ENCODE results near the gene RMND5A.

The RMND5A gene

DNA sequence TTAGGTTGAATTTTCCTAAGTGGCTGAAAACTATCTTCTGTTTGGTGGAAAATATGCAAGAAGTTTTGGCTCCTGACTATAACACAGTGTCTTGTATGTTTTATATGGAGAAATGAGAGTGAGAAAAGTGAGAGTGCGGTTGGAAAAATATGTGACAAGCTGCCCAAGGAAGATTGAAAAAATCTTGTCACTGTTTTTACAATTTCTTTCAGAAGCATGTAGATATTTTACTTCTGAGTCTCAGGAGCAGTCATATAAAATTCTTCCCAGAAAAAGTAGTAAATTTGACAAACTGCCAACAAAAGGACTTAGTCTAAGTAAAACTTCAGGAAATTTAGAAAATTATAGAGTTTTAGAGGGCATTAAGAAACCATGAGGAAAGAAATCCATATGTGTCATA lies 19.4 kb upstream of the RMND5A start:
- no peaks in the 10 kb centered on the region for H3K36me3 ChIP-seq (ENCODE audit: control insufficient read depth in 2 of 2, insufficient read depth in 1 of 2, low read length in 2 of 2)
- no peak overlapping the region for H3K4me3 ChIP-seq (ENCODE audit: low read depth, low read length)
- peaks cover 13% of the 10 kb centered on the region; the same call in 1 of the 2 replicates for H3K4me1 ChIP-seq (ENCODE audit: control insufficient read depth, insufficient read depth, low read length)
- H3K27ac ChIP-seq (ENCODE audit: extremely low read depth, low read depth, low read length) = no peak overlapping the region
- TF ChIP-seq ZNF302 (tag by site-specific recombination; IDR thresholded peaks at IDR 0.05; ENCODE audit: low read depth) = no peak
- TF ChIP-seq, protein P1, sequence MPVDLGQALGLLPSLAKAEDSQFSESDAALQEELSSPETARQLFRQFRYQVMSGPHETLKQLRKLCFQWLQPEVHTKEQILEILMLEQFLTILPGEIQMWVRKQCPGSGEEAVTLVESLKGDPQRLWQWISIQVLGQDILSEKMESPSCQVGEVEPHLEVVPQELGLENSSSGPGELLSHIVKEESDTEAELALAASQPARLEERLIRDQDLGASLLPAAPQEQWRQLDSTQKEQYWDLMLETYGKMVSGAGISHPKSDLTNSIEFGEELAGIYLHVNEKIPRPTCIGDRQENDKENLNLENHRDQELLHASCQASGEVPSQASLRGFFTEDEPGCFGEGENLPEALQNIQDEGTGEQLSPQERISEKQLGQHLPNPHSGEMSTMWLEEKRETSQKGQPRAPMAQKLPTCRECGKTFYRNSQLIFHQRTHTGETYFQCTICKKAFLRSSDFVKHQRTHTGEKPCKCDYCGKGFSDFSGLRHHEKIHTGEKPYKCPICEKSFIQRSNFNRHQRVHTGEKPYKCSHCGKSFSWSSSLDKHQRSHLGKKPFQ (tag by site-specific recombination; IDR thresholded peaks at IDR 0.05) = no peak
- TF ChIP-seq ZSCAN30 (tag by site-specific recombination; IDR thresholded peaks at IDR 0.05) = no peak
- TF ChIP-seq, protein P2, sequence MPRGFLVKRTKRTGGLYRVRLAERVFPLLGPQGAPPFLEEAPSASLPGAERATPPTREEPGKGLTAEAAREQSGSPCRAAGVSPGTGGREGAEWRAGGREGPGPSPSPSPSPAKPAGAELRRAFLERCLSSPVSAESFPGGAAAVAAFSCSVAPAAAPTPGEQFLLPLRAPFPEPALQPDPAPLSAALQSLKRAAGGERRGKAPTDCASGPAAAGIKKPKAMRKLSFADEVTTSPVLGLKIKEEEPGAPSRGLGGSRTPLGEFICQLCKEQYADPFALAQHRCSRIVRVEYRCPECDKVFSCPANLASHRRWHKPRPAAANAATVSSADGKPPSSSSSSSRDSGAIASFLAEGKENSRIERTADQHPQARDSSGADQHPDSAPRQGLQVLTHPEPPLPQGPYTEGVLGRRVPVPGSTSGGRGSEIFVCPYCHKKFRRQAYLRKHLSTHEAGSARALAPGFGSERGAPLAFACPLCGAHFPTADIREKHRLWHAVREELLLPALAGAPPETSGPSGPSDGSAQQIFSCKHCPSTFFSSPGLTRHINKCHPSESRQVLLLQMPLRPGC (tag by site-specific recombination; IDR thresholded peaks at IDR 0.05) = no peak
- TF ChIP-seq ZSCAN16 (tag by site-specific recombination; IDR thresholded peaks at IDR 0.05) = no peak
- no peak for TF ChIP-seq ZNF670 (tag by site-specific recombination; IDR thresholded peaks at IDR 0.05; ENCODE audit: low read depth)
- no peak for TF ChIP-seq ZNF433 (tag by site-specific recombination; IDR thresholded peaks at IDR 0.05; ENCODE audit: low read depth)
- TF ChIP-seq ZNF792 (tag by site-specific recombination; IDR thresholded peaks at IDR 0.05) = no peak
- TF ChIP-seq ZNF658 (tag by site-specific recombination; IDR thresholded peaks at IDR 0.05) = no peak
- TF ChIP-seq, protein P3, sequence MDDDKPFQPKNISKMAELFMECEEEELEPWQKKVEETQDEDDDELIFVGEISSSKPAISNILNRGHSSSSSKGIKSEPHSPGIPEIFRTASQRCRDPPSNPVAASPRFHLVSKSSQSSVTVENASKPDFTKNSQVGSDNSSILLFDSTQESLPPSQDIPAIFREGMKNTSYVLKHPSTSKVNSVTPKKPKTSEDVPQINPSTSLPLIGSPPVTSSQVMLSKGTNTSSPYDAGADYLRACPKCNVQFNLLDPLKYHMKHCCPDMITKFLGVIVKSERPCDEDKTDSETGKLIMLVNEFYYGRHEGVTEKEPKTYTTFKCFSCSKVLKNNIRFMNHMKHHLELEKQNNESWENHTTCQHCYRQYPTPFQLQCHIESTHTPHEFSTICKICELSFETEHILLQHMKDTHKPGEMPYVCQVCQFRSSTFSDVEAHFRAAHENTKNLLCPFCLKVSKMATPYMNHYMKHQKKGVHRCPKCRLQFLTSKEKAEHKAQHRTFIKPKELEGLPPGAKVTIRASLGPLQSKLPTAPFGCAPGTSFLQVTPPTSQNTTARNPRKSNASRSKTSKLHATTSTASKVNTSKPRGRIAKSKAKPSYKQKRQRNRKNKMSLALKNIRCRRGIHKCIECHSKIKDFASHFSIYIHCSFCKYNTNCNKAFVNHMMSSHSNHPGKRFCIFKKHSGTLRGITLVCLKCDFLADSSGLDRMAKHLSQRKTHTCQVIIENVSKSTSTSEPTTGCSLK (tag by site-specific recombination; IDR thresholded peaks at IDR 0.05) = no peak
- no peak for TF ChIP-seq ZNF600 (tag by site-specific recombination; IDR thresholded peaks at IDR 0.05)
- TF ChIP-seq ZNF777 (tag by site-specific recombination; IDR thresholded peaks at IDR 0.05; ENCODE audit: borderline replicate concordance) = no peak
- no peak for TF ChIP-seq ZNF292 (tag by site-specific recombination; IDR thresholded peaks at IDR 0.05; ENCODE audit: borderline replicate concordance, low read depth)
- no peak for TF ChIP-seq ZFHX2 (tag by site-specific recombination; conservative IDR thresholded peaks at IDR 0.05)
- TF ChIP-seq ZBTB21 (tag by site-specific recombination; IDR thresholded peaks at IDR 0.05) = no peak
- TF ChIP-seq SP7 (tag by site-specific recombination; IDR thresholded peaks at IDR 0.05) = no peak
- no peak for TF ChIP-seq ZNF169 (tag by site-specific recombination; IDR thresholded peaks at IDR 0.05)
- TF ChIP-seq, protein P4, sequence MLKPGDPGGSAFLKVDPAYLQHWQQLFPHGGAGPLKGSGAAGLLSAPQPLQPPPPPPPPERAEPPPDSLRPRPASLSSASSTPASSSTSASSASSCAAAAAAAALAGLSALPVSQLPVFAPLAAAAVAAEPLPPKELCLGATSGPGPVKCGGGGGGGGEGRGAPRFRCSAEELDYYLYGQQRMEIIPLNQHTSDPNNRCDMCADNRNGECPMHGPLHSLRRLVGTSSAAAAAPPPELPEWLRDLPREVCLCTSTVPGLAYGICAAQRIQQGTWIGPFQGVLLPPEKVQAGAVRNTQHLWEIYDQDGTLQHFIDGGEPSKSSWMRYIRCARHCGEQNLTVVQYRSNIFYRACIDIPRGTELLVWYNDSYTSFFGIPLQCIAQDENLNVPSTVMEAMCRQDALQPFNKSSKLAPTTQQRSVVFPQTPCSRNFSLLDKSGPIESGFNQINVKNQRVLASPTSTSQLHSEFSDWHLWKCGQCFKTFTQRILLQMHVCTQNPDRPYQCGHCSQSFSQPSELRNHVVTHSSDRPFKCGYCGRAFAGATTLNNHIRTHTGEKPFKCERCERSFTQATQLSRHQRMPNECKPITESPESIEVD (tag by site-specific recombination; IDR thresholded peaks at IDR 0.05) = no peak
- POLR2A ChIA-PET = no interaction called here
- no peaks in the 10 kb centered on the region for H3K9me3 ChIP-seq (ENCODE audit: control insufficient read depth, insufficient read depth, low read depth, low read length)
- CTCF ChIA-PET = no interaction called here
